Smooth muscle cell (in vitro differentiated cells): ENCODE results near the gene SSTR5. TPM values are rescaled to one million over a fixed set of nuclear protein-coding genes. Genes with fewer than 3 reads are reported as not detected.

Experiments
- DNase-seq: peaks from one replicate; lab custom pipeline; 2025; ENCODE audit not compliant: unreplicated experiment; lab: John Stamatoyannopoulos, UW
- H2AFZ ChIP-seq: fragments of 200-600 bp; sonication (generic); 2 replicates; pipeline ENCODE4 v1.6.0; 2016; ENCODE audit warnings: antibody characterized with exemption, low read depth, mild to moderate bottlenecking
- H3F3A ChIP-seq: fragments of 200-600 bp; sonication (generic); 2 replicates; pipeline ENCODE4 v1.6.0; 2017; ENCODE audit warnings: antibody characterized with exemption, low read depth
- H3K27ac ChIP-seq: fragments of 200-600 bp; sonication (generic); 2 replicates; pipeline ENCODE4 v1.5.1; 2016; ENCODE audit warnings: low read depth, mild to moderate bottlenecking
- H3K27me3 ChIP-seq: fragments of 200-600 bp; sonication (generic); 2 replicates; pipeline ENCODE4 v1.6.1; 2016; ENCODE audit warnings: low read depth, mild to moderate bottlenecking
- H3K36me3 ChIP-seq: fragments of 200-600 bp; sonication (generic); 2 replicates; pipeline ENCODE4 v1.5.1; 2016; ENCODE audit warnings: low read depth
- H3K4me1 ChIP-seq: fragments of 200-600 bp; sonication (generic); 2 replicates; pipeline ENCODE4 v1.5.1; 2016; ENCODE audit warnings: low read depth
- H3K4me2 ChIP-seq: fragments of 200-600 bp; sonication (generic); 2 replicates; pipeline ENCODE4 v1.6.0; 2016; ENCODE audit warnings: mild to moderate bottlenecking
- H3K4me3 ChIP-seq: fragments of 200-600 bp; sonication (generic); 2 replicates; pipeline ENCODE4 v1.5.1; 2016; ENCODE audit warnings: mild to moderate bottlenecking
- H3K79me2 ChIP-seq: fragments of 200-600 bp; sonication (generic); 2 replicates; pipeline ENCODE4 v1.6.0; 2016; ENCODE audit warnings: low read depth, mild to moderate bottlenecking
- H3K9ac ChIP-seq: fragments of 200-600 bp; sonication (generic); 2 replicates; pipeline ENCODE4 v1.6.0; 2016; ENCODE audit warnings: low read depth
- H3K9me3 ChIP-seq: fragments of 200-600 bp; sonication (generic); replicated peaks from 2 replicates; pipeline ENCODE4 v1.5.1; 2016; ENCODE audit warnings: low read depth
- H4K20me1 ChIP-seq: fragments of 200-600 bp; sonication (generic); 2 replicates; pipeline ENCODE4 v1.6.0; 2016; ENCODE audit warnings: low read depth
- CTCF ChIP-seq: fragments of 200-600 bp; sonication (generic); IDR thresholded peaks from 2 replicates; pipeline ENCODE4 v1.5.1; 2017; ENCODE audit warnings: borderline replicate concordance, mild to moderate bottlenecking, antibody characterized with exemption; ENCODE audit not compliant: insufficient read depth, poor library complexity, severe bottlenecking
- WGBS: methylation state at CpG from one replicate; pipeline ENCODE4 v1.1.7; 2016; ENCODE audit warnings: low lambda C conversion rate; 5-methylcytosine and 5-hydroxymethylcytosine counted together
- polyA plus RNA-seq: library from polyadenylated mRNA; unstranded; fragments of >200 nt; fragmentation: Nextera tagmentation; extraction: Ambion mirVana; gene quantifications from 2 replicates; pipeline ENCODE4 v1.2.1, GENCODE V29; 2016
- total RNA-seq: library from RNA; depleted of rRNA; stranded (reverse); fragments of >200 nt; gene quantifications from 2 replicates; pipeline ENCODE4 v1.2.3, GENCODE V29; 2014

The SSTR5 gene
- total and polyA plus RNA-seq, 2 experiments from 2014 or later, result not detected

- Histone ChIP-seq H3K4me1 (no peaks in the 10 kb centered on the region), H3K9ac (no peak overlapping the region), H3K27me3 (peaks cover 3% of the 10 kb centered on the region), H3K79me2 (no peaks in the 10 kb centered on the region), H3K9me3 (no peaks in the 10 kb centered on the region), H3K36me3 (no peaks in the 10 kb centered on the region), H2AFZ (no peak overlapping the region), H3K27ac (no peak overlapping the region), H3K4me3 (no peak overlapping the region), H4K20me1 (no peaks in the 10 kb centered on the region), H3F3A (no peaks in the 10 kb centered on the region), H3K4me2 (no peak overlapping the region)
- WGBS, result 89% methylated on average over 12 of the region's 16 CpGs
- no peak for DNase-seq
- no peak for TF ChIP-seq CTCF
Measured at GRCh38 chr16:1113489-1113888, 40.9 kb downstream of the SSTR5 start.

- Histone ChIP-seq H3K27me3 (no peaks in the 10 kb centered on the region), H3K9me3 (no peaks in the 10 kb centered on the region), H3K4me3 (no peak overlapping the region), H3F3A (no peaks in the 10 kb centered on the region), H3K79me2 (no peaks in the 10 kb centered on the region), H3K27ac (no peak overlapping the region), H3K4me1 (no peaks in the 10 kb centered on the region), H2AFZ (no peak overlapping the region), H3K36me3 (no peaks in the 10 kb centered on the region), H3K9ac (no peak overlapping the region), H3K4me2 (no peak overlapping the region), H4K20me1 (no peaks in the 10 kb centered on the region)
- DNase-seq, result no peak
- no peak for TF ChIP-seq CTCF
- 89% methylated on average over 15 of the region's 15 CpGs for WGBS
Measured at GRCh38 chr16:1113889-1114526, 41.5 kb downstream of the SSTR5 start.

GRCh38 chr16:1116693-1117077 is 44.1 kb downstream of the SSTR5 start:
- Histone ChIP-seq H2AFZ (no peak overlapping the region), H3K27ac (no peak overlapping the region), H3K36me3 (no peaks in the 10 kb centered on the region), H4K20me1 (no peaks in the 10 kb centered on the region), H3K79me2 (no peaks in the 10 kb centered on the region), H3K27me3 (no peaks in the 10 kb centered on the region), H3K9ac (no peak overlapping the region), H3K4me2 (no peak overlapping the region), H3K4me1 (no peaks in the 10 kb centered on the region), H3K9me3 (no peaks in the 10 kb centered on the region), H3K4me3 (no peak overlapping the region), H3F3A (no peaks in the 10 kb centered on the region)
- DNase-seq, result no peak
- WGBS, result 88% methylated on average over 6 of the region's 16 CpGs
- TF ChIP-seq CTCF, result no peak
